GM18502 (cell line): ENCODE data around the gene TAS1R1.
"Not testable (repeated sequence)": the region's sequence is repeated elsewhere in the genome, so short reads cannot be mapped to it uniquely, and the experiment has no call there.

Experiments
- ATAC-seq: cut with Tn5 transposase; IDR thresholded peaks from one replicate; pipeline ENCODE4 v1.9.1; 2021; ENCODE audit warnings: mild to moderate bottlenecking; ENCODE audit not compliant: unreplicated experiment, poor library complexity

The TAS1R1 gene

GRCh38 chr1:6519935-6520671 lies 35.0 kb upstream of the TAS1R1 start:
- no peak for ATAC-seq

GRCh38 chr1:6521536-6521935 lies 33.6 kb upstream of the TAS1R1 start:
- ATAC-seq, result no peak

GRCh38 chr1:6523566-6523965 lies 31.5 kb upstream of the TAS1R1 start:
- no peak for ATAC-seq

- no peak for ATAC-seq
These were observed 28.8 kb upstream of the TAS1R1 start for GRCh38 chr1:6526316-6526715.

GRCh38 chr1:6528492-6528891 lies 26.6 kb upstream of the TAS1R1 start:
- ATAC-seq, result no peak

- ATAC-seq, result no peak
These were observed 24.5 kb upstream of the TAS1R1 start for GRCh38 chr1:6530504-6531160.

GRCh38 chr1:6531996-6532395 lies 23.1 kb upstream of the TAS1R1 start:
- ATAC-seq, result no peak

- ATAC-seq, result no peak
These were observed 20.8 kb upstream of the TAS1R1 start for GRCh38 chr1:6534248-6534822.

- no peak for ATAC-seq
These were observed 19.9 kb upstream of the TAS1R1 start for GRCh38 chr1:6535214-6535613.

GRCh38 chr1:6536291-6536690 lies 18.8 kb upstream of the TAS1R1 start:
- ATAC-seq, result no peak

- ATAC-seq, result no peak
These were observed 16.2 kb upstream of the TAS1R1 start for GRCh38 chr1:6538956-6539355.

GRCh38 chr1:6544831-6545230 lies 10.3 kb upstream of the TAS1R1 start:
- ATAC-seq, result no peak

GRCh38 chr1:6545276-6546112 lies 9.6 kb upstream of the TAS1R1 start:
- ATAC-seq, result no peak

- no peak for ATAC-seq
These were observed 8.8 kb upstream of the TAS1R1 start for GRCh38 chr1:6546326-6546725.

GRCh38 chr1:6547301-6547700 lies 7.8 kb upstream of the TAS1R1 start:
- no peak for ATAC-seq

GRCh38 chr1:6554031-6554906 lies 838 bp upstream of the TAS1R1 start, which contains the start of gene NOL9:
Gene NOL9 (minus strand): TSS chr1:6554513. CDS start chr1:6554502, 11 bp downstream.
- peak; percentile 91 for ATAC-seq

GRCh38 chr1:6557597-6557996 lies 2.5 kb downstream of the TAS1R1 start:
- ATAC-seq, result no peak

- not testable (repeated sequence) for ATAC-seq
These were observed 4.1 kb downstream of the TAS1R1 start for GRCh38 chr1:6559161-6559560.

- no peak for ATAC-seq
These were observed 5.2 kb downstream of the TAS1R1 start for GRCh38 chr1:6560267-6560666.

GRCh38 chr1:6569033-6569432 lies 13.9 kb downstream of the TAS1R1 start:
- ATAC-seq, result no peak
